ENCODE measurements around the gene ZNF487. TPM values are rescaled to one million over a fixed set of nuclear protein-coding genes. Genes with fewer than 3 reads are reported as not detected.
"Not testable (repeated sequence)": the region's sequence is repeated elsewhere in the genome, so short reads cannot be mapped to it uniquely, and the experiment has no call there.

The ZNF487 gene
- total and polyA plus RNA-seq, 2 of the 4 experiments (the other 2 are of a cell fraction) = 1.7 to 2.7 TPM

GRCh38 chr10:43421944-43422343 lies 15.0 kb upstream of the ZNF487 start:
- H3K4me1 ChIP-seq (ENCODE audit: control insufficient read depth, insufficient read depth, low read length); DNase-seq; H3K4me3 ChIP-seq (ENCODE audit: insufficient read depth, low read depth, low read length); H2AFZ ChIP-seq (replicated peaks; ENCODE audit: low read length, poor library complexity); H2BK120ac ChIP-seq (ENCODE audit: low read depth, low read length); H2BK20ac ChIP-seq (ENCODE audit: low read depth, low read length); H3K9me3 ChIP-seq (ENCODE audit: control insufficient read depth, insufficient read depth, low read length); H3K56ac ChIP-seq (ENCODE audit: extremely low read depth, insufficient read depth, low read length); H4K91ac ChIP-seq (ENCODE audit: insufficient read depth, low read depth, low read length); dilution Hi-C loops (cut with HindIII; ENCODE audit: low sequenced_read_pairs, unreplicated experiment); ATAC-seq (ENCODE audit: low read depth); H3K27ac ChIP-seq (ENCODE audit: insufficient read depth, low read length); H3K14ac ChIP-seq (replicated peaks; ENCODE audit: low read depth, low read length); H2BK5ac ChIP-seq (ENCODE audit: low read depth, low read length, poor library complexity, severe bottlenecking); H3K23ac ChIP-seq (ENCODE audit: low read depth, low read length); POLR2A ChIA-PET (ENCODE audit: unreplicated experiment); H4K8ac ChIP-seq (ENCODE audit: low read depth in 2 of 2, low read length in 2 of 2); H3K9me1 ChIP-seq (ENCODE audit: insufficient read depth, low read length); H3K9ac ChIP-seq (ENCODE audit: low read depth, low read length); H3K27me3 ChIP-seq (ENCODE audit: control insufficient read depth, insufficient read depth, low read length); H3K4me2 ChIP-seq (ENCODE audit: low read depth, low read length); H2AK5ac ChIP-seq (ENCODE audit: low read depth, low read length); H2AK9ac ChIP-seq (replicated peaks; ENCODE audit: low read depth, low read length, poor library complexity); H3K79me1 ChIP-seq (ENCODE audit: low read depth in 1 of 2, low read length in 2 of 2); H3K4ac ChIP-seq (ENCODE audit: low read depth, low read length); H4K5ac ChIP-seq (ENCODE audit: low read depth, low read length); H3K18ac ChIP-seq (ENCODE audit: low read depth, low read length); H2BK15ac ChIP-seq (ENCODE audit: low read depth, low read length); H3K36me3 ChIP-seq (ENCODE audit: control insufficient read depth, insufficient read depth, low read length); BruUV-seq (replicated peaks); H4K20me1 ChIP-seq (ENCODE audit: insufficient read depth, low read length): not testable (repeated sequence)
- no CpG with 5 or more reads among the region's 4 CpGs for WGBS, 2 experiments (ENCODE audit: extremely low coverage in 2 of 2, insufficient read length in 1 of 2)
- in situ Hi-C loops (cut with MboI; ENCODE audit: low sequenced_read_pairs) = loop anchor here (25.0 kb wide), 1 partner anchor 1565 kb away; the partner anchor contains the start of gene DEPP1
- intact Hi-C loops (cut with micrococcal nuclease) = loop anchor here (1.0 kb wide), 1 partner anchor 14 kb away; no protein-coding TSS in a partner anchor
- CTCF ChIA-PET = interaction anchor here (0.7 kb wide), 1 partner anchor 659 kb away, joined by 4 read pairs; no protein-coding TSS in a partner anchor

Data from IMR-90 (cell line).